ENCODE measurements around the gene EIF2D.

DNA sequence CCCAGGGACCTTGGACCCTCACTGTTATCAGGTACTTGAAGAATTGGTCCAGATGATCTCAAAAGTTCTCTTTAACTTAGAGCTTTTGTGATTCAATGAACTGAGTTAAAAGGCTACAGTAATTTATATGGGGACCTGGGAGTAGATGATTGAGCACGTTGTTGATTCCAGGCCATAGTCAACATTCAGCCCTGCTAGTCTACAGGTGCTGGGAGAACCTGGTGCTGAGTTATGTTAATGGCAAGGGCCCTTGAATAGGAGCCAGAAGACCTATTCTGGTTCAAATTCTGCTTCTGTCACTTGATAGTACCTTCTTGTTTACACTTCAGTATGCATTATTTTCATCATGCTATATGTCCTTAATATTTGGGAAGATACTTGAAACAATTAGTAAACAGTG is 34.2 kb upstream of the EIF2D start:
- TF ChIP-seq, protein P1, sequence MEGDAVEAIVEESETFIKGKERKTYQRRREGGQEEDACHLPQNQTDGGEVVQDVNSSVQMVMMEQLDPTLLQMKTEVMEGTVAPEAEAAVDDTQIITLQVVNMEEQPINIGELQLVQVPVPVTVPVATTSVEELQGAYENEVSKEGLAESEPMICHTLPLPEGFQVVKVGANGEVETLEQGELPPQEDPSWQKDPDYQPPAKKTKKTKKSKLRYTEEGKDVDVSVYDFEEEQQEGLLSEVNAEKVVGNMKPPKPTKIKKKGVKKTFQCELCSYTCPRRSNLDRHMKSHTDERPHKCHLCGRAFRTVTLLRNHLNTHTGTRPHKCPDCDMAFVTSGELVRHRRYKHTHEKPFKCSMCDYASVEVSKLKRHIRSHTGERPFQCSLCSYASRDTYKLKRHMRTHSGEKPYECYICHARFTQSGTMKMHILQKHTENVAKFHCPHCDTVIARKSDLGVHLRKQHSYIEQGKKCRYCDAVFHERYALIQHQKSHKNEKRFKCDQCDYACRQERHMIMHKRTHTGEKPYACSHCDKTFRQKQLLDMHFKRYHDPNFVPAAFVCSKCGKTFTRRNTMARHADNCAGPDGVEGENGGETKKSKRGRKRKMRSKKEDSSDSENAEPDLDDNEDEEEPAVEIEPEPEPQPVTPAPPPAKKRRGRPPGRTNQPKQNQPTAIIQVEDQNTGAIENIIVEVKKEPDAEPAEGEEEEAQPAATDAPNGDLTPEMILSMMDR (IDR thresholded peaks at IDR 0.05; ENCODE audit: control extremely low read depth in 1 of 3, insufficient read depth in 1 of 3, low read depth in 1 of 3, low read length in 3 of 3) = no peak
- TF ChIP-seq CEBPB (IDR thresholded peaks at IDR 0.05; ENCODE audit: low read depth, low read length) (no peak), HDAC2 (IDR thresholded peaks at IDR 0.05; ENCODE audit: borderline replicate concordance in 1 of 2, low read depth in 2 of 2, low read length in 2 of 2) (no peak), POLR2AphosphoS5 (IDR thresholded peaks at IDR 0.05; ENCODE audit: low read depth, low read length) (no peak), POLR2A (IDR thresholded peaks at IDR 0.05; ENCODE audit: control extremely low read depth in 1 of 2, low read depth in 2 of 2, low read length in 2 of 2) (no peak), RXRA (IDR thresholded peaks at IDR 0.05; ENCODE audit: insufficient read depth, low read depth, low read length) (no peak), SRF (IDR thresholded peaks at IDR 0.05; ENCODE audit: low read depth, low read length) (no peak), EZH2 (IDR thresholded peaks at IDR 0.05; ENCODE audit: low read depth, low read length, severe bottlenecking) (no peak), MAFK (IDR thresholded peaks at IDR 0.05; ENCODE audit: low read depth, low read length) (no peak)
- TF ChIP-seq, protein P2, sequence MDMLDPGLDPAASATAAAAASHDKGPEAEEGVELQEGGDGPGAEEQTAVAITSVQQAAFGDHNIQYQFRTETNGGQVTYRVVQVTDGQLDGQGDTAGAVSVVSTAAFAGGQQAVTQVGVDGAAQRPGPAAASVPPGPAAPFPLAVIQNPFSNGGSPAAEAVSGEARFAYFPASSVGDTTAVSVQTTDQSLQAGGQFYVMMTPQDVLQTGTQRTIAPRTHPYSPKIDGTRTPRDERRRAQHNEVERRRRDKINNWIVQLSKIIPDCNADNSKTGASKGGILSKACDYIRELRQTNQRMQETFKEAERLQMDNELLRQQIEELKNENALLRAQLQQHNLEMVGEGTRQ (IDR thresholded peaks at IDR 0.05; ENCODE audit: low read length) = no peak

Data from H1 (cell line).